ENCODE results near the gene PRAMEF1.

- TF ChIP-seq, protein P1, sequence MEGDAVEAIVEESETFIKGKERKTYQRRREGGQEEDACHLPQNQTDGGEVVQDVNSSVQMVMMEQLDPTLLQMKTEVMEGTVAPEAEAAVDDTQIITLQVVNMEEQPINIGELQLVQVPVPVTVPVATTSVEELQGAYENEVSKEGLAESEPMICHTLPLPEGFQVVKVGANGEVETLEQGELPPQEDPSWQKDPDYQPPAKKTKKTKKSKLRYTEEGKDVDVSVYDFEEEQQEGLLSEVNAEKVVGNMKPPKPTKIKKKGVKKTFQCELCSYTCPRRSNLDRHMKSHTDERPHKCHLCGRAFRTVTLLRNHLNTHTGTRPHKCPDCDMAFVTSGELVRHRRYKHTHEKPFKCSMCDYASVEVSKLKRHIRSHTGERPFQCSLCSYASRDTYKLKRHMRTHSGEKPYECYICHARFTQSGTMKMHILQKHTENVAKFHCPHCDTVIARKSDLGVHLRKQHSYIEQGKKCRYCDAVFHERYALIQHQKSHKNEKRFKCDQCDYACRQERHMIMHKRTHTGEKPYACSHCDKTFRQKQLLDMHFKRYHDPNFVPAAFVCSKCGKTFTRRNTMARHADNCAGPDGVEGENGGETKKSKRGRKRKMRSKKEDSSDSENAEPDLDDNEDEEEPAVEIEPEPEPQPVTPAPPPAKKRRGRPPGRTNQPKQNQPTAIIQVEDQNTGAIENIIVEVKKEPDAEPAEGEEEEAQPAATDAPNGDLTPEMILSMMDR (IDR thresholded peaks at IDR 0.05): no peak
- no peak for TF ChIP-seq POLR2A (IDR thresholded peaks at IDR 0.05)
Observed at GRCh38 chr1:12748778-12749355, 42.3 kb upstream of the PRAMEF1 start.

Measured in heart left ventricle (tissue), 13 donors.